SH-SY5Y (cell line): Measurements from ENCODE around the gene FRMD4A.

Experiments
- GATA2 ChIP-seq: IDR thresholded peaks from 2 replicates; pipeline ENCODE4 v1.6.1; 2011; ENCODE audit warnings: mild to moderate bottlenecking, low read depth, low read length
- GATA3 ChIP-seq: IDR thresholded peaks from 2 replicates; pipeline ENCODE4 v1.6.1; 2011; ENCODE audit warnings: low read depth, mild to moderate bottlenecking, low read length, moderate library complexity

DNA sequence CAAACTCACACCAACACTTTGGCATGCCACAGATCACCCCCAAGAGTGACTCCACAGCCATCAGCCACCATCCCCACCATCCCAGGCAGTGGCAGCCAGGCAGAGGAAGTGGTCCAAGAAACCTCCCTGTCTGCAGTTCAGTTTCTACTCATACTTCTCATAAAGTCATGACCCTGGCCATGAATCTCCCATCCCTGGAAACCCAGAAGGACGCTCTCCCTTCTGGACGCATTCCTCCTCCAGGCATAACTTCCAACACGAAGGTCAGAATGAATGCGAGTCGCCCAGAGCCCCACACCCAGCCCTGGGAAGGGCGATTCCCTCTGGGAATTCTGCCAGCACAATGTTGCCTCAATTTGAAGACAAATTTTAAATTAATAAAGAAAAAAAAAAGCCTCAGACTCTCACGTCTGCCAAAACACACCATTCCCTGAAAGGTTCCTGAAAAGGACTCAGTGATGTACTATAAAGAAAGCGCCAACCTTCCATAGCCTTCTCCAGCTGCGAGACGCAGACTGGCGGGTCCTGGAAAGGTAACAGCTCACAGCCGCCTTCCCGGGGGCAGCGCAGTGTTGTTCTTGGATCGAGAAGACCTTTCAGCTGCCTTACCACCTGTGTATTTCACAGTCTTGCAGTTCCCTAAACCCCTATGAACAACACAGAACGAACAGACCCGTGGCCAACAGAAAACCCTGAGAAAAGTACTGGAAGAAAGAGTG, 307.6 kb downstream of the FRMD4A start:
- TF ChIP-seq GATA2, result no peak
- TF ChIP-seq GATA3, result no peak
